HG02852 (cell line): ENCODE measurements around the gene ATP6V1B1.
"Not testable (repeated sequence)": the region's sequence is repeated elsewhere in the genome, so short reads cannot be mapped to it uniquely, and the experiment has no call there.

Source experiments
- ATAC-seq: cut with Tn5 transposase; IDR thresholded peaks from one replicate; pipeline ENCODE4 v1.9.1; 2021; ENCODE audit warnings: mild to moderate bottlenecking, moderate library complexity; ENCODE audit not compliant: unreplicated experiment

Gene ATP6V1B1

DNA sequence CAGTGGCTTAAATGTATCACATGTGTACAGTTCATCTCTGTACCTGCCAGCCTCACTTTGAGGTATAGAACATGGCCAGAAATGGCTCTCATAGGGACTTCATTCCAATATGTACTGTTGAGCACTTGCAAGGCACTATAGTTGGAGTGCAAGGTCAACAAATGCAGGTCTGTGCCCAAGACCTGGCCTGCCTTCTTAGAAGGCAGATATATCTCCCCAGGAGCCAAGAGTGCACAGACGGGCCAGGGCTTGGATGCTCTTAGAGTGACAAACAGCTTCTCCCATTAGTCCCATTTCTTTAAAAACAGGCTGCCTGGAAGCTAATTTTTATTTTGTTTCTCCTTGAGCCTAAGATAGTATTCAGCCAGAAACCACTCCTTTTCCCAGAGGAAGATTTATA, 51.7 kb downstream of the ATP6V1B1 start:
- no peak for ATAC-seq

DNA sequence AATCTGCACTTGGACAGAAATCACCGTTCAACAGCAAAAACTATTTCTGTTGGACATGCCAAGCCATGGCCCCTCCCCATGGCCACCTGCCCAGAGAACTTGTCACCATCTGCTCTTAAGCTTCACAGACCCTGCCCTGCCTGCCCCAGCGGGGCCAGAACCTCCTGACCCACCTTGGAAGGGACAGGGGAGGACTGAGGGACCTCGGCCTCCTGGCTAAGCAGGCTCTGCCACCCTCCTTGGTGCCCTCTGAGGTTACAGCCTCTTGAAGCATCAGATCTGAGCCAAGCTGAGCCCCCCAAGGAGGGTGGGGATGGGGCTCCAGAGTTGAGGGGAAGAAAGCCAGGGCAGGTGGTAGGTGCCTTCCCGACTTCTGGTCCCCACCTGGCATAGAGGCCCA, 52.5 kb downstream of the ATP6V1B1 start:
- ATAC-seq = no peak

DNA sequence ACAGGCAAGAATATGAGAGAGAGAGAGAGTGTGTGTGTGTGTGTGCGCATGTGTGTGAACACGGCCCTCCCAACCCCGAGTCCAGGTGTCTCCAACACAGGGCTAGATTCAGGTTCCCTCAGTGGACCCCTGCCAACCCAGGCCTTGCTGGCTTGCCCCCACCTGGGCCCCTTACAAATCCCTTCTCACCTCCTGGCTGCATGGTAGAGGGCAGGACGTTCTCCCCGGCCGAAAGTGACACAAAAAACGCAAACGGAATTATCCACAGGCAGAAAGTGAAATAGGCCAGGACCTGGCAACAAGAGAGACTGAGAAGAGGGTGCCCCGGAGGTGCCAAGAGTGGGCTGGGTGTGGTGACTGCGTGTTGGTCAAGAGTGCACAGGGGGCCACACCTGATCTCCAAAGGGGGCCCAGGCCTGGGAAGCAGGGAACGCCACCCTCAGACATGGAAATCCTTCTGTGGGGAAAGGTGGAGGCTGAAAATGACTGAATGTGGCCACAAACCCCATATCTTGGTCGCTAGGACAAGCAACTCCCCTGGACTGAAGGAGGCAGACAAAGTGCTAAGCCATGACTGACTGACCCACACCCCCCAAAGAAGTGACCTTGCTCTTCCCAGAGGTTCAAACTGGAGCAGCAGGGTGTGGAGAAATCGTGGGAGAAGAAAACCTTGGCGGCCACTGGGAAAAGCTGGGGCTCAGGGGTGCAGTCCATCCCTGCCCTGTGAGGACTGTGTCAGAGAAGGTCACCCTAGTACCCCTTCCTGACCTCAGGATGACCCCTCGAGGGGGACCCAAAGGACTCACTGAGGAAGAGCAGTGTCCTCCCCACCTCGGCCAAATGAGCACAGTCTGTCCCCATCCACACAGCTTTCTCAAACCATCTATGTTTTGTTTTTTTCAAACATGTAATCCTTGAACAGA, 53.3 kb downstream of the ATP6V1B1 start:
- ATAC-seq = no peak

DNA sequence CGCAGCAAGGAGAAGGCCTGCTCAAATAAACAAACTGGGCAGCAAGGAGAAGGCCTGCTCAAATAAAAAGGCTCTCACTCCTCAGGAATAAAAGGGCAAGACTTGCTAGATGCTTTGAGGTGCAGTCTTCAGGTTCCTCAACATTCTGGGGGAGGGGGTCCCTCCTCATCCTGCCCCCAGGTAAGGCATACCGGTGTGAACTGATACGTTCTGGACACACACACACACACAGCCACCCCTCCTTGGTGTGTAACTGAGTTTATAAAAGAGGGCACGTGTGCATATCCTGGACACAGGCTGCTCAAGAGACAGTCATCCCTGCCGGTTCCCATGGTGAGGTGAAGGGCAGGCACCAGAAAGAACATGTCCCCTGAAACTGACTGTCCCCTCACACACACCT, 54.5 kb downstream of the ATP6V1B1 start:
- no peak for ATAC-seq

DNA sequence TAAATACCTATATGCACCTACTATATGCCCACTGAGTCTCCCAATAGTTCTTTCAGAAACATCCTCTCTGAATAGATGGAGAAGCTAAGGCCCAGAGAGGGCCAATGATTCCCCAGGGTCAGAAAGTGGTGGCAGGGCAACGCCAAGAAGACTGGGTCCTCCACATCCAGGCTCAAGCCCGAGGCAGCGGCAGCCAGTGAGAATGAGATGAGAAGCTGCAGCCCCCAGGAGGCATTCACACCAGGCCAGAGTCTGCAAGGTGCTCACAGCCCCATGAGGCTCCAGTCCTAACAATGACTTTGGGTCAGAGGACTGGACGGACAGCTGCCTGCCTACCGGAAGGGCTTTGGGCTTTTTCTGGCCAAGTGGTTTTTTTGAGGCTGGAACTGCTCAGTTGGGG, 55.4 kb downstream of the ATP6V1B1 start:
- no peak for ATAC-seq

DNA sequence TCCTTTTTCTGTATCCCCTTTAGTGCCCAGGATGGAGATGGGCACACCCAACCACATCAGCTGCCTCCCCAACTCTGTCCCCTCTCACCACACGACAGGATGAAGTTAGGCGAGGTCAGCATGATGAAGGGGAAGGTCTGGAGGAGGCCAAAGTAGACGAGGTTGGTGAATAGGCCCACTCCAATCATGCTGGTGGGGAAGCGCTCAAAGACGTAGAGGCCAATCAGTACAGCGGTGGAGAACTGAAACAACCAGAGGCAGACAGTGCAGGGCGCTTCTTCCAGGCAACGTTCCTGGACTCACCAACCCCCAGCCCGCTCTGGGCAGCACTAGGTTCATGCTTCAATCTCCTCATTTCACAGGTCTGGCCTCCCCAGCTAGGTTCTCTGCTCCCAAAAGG, 56.0 kb downstream of the ATP6V1B1 start:
- no peak for ATAC-seq

DNA sequence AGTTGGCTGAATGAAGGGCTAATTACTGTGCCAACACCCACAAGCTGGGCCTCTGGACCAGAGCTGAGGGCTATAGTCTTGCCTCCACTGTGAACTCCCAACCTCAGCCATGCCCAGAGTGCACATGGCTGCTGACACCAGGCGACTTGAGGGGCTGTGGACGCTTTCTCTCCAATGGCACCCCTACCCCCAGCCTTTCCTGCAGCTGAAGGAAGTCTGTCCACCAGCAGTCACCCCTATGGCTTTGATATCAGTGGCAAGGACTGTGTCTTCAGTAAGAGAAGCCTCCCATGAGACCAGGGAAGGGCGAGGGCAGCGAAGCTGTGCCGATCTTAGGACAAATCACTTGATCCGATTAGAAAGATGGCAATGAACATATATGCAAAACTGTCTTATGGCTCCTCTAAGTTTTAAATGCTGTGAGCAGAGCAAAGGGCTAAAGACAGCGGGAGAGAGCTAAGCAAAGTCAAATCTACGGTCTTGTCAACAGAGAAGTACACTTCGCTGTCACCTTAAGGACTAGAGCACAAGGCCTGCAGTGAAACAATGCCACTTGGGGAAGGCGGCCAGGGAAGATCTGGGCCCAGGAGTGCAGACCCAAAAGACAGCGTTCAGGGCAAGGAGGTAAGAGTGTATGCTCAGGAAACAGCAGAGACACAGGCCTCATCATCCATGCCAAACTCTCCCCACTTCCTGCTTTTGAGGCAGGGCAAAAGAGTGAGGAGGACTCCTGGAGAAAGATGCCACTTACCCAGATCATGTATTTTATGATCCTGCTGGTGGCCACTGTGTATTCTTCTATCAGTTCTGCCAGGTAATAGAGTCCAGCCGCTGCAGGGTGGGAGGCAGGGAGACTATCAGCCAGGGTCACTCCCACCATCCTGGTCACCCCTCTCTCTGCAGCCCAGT, 57.5 kb downstream of the ATP6V1B1 start:
- ATAC-seq = no peak

DNA sequence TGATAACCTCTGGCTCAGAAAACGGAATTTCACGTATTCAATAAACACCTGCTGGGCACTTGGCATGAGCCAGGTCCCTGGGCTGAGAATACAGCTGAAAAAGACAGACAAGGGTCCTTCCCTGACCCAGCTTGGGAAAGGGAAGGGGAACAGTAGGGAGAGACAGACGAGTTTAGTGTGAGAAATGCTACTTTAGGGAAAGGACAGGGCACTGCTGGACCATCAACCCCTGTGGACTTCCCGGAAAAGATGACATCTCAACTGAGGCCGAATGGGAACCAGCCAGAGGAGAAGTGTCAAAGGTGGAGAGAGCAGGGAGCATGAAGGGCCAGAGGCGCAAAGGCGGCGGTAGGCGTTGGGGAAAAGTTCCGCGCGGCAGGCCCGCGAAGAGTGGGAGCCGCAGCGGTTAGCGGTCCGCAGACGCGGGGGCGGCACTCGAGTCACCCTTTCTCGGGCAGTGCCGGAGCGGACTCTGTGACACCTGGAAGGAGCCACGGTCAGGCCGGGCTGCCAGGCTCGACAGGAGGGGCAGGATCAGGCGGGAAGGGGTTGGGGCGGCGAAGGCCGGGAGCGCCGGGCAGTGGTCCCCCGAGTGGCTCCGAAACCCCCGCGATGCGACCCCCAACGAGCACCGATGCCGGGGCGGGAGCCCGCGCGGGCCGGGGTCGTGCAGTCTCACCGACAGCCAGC, 58.5 kb downstream of the ATP6V1B1 start:
- peak; percentile 37 for ATAC-seq

DNA sequence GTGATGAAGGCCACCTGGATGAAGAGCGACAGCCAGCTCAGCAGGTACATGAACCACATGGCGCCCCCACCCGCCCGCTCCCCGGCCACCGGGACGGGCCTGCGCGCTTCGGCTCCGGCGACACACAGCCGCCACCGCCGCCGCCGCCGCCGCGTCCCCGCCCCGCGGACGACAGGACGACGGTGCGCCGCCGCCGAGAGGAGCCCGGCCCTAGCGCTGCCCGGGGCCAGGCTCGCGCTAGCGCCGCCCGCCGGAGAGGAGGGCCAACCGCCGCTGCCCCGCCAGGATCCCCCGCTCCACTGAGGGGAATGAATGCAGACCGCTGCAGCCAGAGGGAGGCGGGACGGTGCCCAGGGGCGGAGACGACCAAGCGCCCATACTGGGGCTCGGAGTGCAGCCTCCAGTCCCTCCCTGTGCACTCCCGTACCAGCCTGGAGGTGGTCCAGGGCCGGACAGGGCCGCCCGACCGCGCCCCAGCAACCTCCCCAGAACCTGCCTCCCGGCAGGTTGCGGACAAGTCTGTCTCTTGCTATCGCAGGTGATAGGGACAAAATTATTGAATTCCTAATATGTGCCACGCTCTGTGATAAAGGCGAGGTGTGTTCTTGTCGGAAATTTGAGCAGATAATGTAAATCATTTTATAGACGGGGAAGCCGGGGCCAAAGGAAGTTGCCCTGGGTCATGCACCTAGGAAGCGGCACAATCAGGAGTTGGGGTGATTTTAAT, 59.2 kb downstream of the ATP6V1B1 start, which contains the start of gene TEX261:
Gene TEX261, minus strand, starts transcription at position 175 of the 727 bp plus-strand sequence. Its CDS starts 116 bp downstream, at position 59.
- ATAC-seq = peak; percentile 94

DNA sequence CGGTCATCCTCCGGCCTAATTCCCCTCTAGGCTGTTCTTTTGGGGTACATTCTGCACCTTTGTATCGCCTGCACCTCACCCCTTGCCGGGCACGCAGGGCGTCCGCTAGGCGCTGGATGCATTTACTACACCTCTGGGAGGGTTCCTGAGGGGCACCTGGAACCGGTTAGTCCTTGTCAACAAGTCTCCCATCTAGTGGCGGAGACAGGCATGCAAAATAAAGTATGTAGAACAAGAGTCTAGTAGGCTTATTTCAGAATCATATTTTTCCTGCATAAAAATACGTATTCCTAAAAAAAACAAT, 59.7 kb downstream of the ATP6V1B1 start:
- ATAC-seq = peak; percentile 47

DNA sequence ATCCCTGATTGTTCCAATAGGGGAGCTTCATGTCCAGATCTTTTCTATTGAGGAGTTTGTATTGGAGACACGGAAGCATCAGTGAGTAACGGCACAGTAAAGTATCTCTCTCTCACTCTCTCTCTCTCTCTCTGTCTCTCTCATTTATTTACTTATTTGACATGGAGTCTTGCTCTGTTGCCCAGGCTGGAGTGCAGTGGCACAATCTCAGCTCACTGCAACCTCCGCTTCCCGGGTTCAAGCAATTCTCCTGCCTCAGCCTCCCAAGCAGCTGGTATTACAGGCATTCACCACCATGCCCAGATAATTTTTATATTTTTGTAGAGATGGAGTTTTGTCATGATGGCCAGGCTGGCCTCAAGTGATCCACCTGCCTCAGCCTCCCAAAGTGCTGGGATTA, 63.2 kb downstream of the ATP6V1B1 start:
- ATAC-seq = not testable (repeated sequence)

DNA sequence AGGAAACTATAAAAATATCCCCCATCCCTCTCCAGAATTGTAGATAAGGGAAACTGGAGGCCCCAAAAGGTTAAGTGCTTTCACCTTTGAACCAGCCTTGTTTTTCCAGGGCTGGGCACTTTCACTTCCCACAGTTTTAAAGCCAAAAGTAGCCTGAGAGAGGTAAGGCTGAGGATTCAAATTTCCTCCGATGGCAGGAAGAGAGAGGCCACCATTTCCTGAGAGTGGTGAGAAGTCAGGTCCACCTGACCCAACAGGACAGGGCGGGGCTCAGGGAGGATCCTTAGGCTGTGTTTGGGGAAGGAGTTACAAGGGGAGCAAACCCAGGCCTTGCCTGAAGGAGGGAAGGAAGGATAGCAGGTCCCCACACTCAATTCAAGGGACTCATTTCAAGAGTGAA, 63.7 kb downstream of the ATP6V1B1 start:
- ATAC-seq = no peak

DNA sequence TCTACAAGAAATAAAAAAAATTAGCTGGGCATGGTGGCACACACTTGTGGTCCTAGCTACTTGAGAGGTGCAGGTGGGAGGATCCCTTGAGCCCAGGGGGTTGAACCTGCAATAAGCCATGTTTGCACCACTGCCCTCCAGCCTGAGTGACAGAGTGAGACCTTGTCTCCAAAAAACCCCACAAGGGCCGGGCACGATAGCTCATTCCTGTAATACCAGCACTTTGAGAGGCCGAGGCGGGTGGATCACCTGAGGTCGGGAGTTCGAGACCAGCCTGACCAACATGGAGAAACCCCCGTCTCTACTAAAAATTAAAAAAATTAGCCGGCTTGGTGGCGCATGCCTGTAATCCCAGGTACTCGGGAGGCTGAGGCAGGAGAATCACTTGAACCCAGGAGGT, 64.2 kb downstream of the ATP6V1B1 start:
- not testable (repeated sequence) for ATAC-seq

DNA sequence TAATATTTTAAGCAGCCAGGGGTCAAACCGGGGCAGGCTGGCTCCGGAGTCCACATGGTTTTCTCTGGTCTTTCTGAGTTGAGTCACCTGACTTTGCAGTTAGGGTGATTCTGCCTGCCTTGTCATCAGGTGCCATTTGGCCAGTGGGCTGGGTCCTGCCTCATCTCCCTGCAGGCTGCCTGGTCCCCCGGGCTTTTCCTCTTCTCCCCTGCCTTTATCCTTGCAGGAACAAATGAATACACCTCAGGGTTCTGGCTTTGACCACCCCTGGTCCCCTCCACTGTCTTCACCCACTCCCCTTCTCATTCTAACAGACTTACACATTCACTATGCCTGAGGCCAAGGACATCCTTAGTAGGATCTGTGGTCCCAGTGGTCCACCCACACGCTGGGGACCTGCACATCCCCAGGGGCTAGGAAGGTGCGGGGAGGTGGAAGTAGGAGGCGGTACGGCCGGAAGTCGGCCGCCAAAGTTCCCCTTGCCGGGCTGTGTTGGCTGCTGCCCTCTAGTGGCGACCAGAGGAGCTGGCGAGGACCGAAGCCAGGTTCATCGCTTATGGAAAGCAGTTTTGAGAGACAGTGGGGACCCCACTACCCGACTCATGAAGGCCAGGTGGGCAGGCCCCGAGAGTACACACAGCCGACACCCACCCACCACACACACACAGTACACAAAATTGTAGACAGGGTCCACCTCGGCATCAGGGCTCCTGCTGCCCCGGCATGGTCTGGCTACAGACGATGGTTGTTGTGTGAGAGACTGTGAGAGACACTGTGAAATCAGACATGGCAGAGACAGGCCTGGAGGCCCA, 65.3 kb downstream of the ATP6V1B1 start:
- peak; percentile 95 for ATAC-seq

DNA sequence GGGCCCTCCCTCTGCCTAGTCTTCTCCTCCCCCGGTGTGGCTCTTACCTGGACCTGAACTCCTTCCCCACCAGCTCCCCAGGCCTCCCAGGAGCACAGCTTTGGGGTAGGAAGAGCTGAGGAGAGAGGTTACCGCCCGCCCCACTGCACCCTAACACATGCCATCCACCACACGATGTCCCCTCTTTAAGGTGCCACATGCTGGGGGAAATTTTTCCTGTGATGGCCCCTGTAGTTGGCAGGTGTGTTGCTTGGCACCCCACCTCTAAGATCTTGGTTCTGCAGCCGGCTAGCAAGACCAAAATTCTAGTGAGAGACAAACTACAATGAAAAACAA, 65.9 kb downstream of the ATP6V1B1 start:
- no peak for ATAC-seq

DNA sequence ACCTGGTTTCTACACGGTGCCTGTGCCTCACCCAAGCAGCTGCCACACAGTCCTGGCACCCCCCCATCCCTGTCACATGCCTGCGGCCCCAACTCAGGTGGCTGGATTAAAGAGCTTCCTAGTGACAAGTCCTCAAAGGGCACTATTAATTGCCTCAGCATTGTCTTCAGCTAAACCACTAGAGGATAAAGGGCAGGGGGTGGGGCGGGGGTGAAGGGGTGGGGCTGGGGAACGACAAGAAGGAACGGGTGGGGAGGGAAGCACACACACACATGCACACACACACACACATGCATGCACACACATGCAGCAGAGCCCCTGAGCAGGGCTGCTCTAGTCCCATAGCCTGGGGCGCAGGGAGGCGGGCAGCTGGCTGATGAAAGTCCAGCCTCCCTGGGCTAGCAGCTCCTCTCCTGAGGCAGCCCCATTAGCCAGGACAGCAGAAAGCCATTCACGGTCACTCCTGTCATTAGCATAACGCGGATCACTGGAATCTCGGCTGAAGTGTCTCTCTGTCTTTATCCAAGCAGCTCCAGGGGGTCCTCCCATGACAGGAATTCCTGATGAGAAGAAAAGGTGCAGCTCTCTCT, 66.4 kb downstream of the ATP6V1B1 start:
- no peak for ATAC-seq

DNA sequence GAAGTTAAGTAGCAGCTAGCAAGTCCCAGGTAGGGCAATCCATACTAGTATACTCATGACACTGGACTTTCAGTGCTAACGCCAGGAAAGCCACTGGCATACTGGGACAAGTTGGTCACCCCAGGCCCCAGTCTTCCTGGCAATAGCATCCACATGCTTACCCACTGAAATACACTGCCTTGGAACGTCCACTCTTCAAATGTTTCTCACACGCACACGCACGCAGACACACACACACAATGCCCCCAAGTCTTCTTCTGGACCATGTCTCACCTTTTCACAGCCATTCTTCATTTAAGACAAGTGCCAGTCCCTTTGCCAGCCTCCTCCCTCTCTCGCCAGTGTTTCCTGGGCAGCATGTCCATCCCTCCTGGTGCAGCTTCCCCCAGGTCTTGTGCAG, 67.7 kb downstream of the ATP6V1B1 start:
- no peak for ATAC-seq

DNA sequence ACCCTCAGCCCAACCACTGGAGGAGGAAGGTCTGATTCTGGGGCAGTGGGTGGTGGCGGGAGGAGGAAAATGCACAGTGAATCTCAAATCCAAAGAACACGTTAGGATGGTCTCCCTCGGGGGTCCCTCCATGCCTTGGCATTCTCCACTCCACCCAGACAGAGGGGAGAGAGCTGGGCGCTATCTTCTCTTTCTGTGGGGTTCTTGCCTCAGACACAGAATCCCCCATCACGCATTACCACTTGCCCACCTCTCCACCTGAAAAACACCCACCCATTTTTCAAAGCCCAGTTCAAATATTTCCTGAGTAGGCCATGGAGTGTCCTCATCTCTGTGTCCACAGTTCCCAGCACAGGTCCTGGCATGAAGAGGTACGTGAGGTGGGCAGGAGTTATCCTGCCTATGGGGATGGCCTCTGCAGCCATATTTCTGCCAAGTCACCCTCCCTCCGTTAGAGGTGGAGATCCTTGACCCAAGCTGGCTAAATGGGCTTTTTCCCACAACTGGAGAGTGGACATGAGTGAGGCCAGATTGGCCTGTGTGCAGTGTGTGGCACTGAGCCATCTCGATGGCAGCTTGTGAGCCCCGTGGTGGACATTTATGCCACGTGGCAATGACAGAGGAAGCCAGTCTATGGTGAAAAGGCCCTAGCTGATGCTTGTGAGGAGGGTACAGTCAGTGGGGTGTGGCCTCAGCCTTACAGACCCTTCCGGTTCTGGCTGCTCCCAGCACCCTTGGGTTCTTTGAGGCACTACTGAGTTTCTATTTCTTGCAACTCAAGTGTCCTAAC, 68.5 kb downstream of the ATP6V1B1 start:
- no peak for ATAC-seq

DNA sequence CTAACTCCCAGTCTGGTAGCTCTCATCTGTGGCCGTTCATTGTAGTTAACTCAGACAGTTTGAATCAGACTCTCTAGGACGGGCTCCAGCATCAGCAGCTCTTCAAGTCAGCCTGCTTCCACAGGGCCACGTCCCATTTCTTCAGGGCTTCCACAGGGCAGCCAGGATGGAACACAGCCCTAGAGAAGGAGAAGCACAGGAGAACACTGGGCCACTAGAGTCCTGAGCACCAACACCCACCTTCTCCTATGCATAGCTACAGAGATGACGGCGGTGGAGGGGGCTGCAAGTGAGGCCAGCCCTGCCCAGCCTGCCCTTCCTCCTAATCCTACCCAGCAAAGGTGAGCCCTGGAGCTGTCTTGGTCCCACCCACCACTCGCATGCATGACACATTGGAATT, 69.2 kb downstream of the ATP6V1B1 start:
- no peak for ATAC-seq
